NB4 (cell line): ENCODE data around the gene PLAAT5.
"Not testable (repeated sequence)": the region's sequence is repeated elsewhere in the genome, so short reads cannot be mapped to it uniquely, and the experiment has no call there.

Experiments used
- MAX ChIP-seq: IDR thresholded peaks from 2 replicates; pipeline ENCODE4 v1.6.1; 2011; ENCODE audit warnings: low read depth, low read length
- MYC ChIP-seq: IDR thresholded peaks from 2 replicates; pipeline ENCODE4 v1.6.1; 2011; ENCODE audit warnings: low read depth, low read length
- POLR2A ChIP-seq: IDR thresholded peaks from 2 replicates; pipeline ENCODE4 v1.6.1; 2011; ENCODE audit warnings: mild to moderate bottlenecking; ENCODE audit not compliant: insufficient read length; ENCODE audit errors: extremely low read depth
- TF ChIP-seq, protein P1 (sequence below): IDR thresholded peaks from one replicate; pipeline ENCODE4 v1.5.1; 2012; ENCODE audit warnings: low read depth, low read length

DNA sequence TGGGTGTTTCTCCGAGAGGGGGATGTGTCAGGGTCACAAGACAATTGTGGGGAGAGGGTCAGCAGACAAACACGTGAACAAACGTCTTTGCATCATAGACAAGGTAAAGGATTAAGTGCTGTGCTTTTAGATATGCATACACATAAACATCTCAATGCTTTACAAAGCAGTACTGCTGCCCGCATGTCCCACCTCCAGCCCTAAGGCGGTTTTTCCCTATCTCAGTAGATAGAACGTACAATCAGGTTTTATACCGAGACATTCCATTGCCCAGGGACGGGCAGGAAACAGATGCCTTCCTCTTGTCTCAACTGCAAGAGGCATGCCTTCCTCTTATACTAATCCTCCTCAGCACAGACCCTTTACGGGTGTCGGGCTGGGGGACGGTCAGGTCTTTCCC lies 37.2 kb upstream of the PLAAT5 start:
- TF ChIP-seq, protein P1, sequence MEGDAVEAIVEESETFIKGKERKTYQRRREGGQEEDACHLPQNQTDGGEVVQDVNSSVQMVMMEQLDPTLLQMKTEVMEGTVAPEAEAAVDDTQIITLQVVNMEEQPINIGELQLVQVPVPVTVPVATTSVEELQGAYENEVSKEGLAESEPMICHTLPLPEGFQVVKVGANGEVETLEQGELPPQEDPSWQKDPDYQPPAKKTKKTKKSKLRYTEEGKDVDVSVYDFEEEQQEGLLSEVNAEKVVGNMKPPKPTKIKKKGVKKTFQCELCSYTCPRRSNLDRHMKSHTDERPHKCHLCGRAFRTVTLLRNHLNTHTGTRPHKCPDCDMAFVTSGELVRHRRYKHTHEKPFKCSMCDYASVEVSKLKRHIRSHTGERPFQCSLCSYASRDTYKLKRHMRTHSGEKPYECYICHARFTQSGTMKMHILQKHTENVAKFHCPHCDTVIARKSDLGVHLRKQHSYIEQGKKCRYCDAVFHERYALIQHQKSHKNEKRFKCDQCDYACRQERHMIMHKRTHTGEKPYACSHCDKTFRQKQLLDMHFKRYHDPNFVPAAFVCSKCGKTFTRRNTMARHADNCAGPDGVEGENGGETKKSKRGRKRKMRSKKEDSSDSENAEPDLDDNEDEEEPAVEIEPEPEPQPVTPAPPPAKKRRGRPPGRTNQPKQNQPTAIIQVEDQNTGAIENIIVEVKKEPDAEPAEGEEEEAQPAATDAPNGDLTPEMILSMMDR, result not testable (repeated sequence)
- not testable (repeated sequence) for TF ChIP-seq MAX, POLR2A, MYC
